ENCODE results near the gene MRPS30. TPM values are rescaled to one million over a fixed set of nuclear protein-coding genes. Genes with fewer than 3 reads are reported as not detected.
A peak's percentile ranks its signal among the peaks of the same experiment; 100 is the strongest.

MRPS30 gene
- total and polyA plus RNA-seq, 10 of the 15 experiments (the other 5 are each of a cell fraction or from before 2014, with no cell fraction given): 18.5 to 99.2 (median 61.8) TPM

DNA sequence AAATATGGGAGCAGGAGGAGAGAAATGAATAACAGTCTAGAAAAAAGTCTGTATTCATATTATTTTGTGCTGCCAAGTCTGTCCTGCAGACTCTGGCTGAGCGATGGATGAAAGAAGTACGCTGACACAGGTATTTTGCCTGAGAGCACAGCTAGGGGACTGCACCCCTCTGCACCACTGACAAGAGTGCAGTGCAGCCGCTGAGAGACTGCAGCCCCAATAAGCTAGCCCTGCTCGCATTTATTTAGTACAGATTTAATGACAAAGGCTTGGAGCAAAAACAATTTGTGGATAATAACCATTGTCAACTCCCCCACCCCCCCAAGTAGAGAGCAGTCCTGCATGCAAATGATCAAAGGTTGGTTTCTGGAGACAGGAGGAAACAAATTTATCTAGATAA is 13.3 kb upstream of the MRPS30 start:
- H3K27ac ChIP-seq (ENCODE audit: control insufficient read depth, insufficient read depth): no peak overlapping the region
- no peak overlapping the region for H3K4me3 ChIP-seq
- ChIA-PET POLR2A (no interaction called here), SMC1A (ENCODE audit: uncharacterized antibody, unreplicated experiment) (no interaction called here), RAD21 (ENCODE audit: unreplicated experiment) (no interaction called here), CTCF (no interaction called here)
- no peaks in the 10 kb centered on the region; the same call in none of the 3 replicates for H3K9me3 ChIP-seq (replicated peaks; ENCODE audit: control insufficient read depth, insufficient read depth, low read length)
- in situ Hi-C loops (cut with MboI) (no loop called here), intact Hi-C loops (cut with micrococcal nuclease; ENCODE audit: unreplicated experiment) (no loop called here)
- H3K79me2 ChIP-seq (ENCODE audit: control insufficient read depth, insufficient read depth, low read length): no peaks in the 10 kb centered on the region
- no peak for DNase-seq (ENCODE audit: low read depth, low spot score)
- no peaks in the 10 kb centered on the region for H3K36me3 ChIP-seq (ENCODE audit: control insufficient read depth in 2 of 2, insufficient read depth in 2 of 2, low read length in 1 of 2)
- no peaks in the 10 kb centered on the region for H3K4me1 ChIP-seq (ENCODE audit: control insufficient read depth, insufficient read depth, low read length)
- 76% methylated on average over 4 of the region's 4 CpGs for WGBS (ENCODE audit: insufficient coverage, insufficient replicate concordance, low lambda C conversion rate, missing lambda C conversion rate)
- H3K4me2 ChIP-seq (ENCODE audit: control insufficient read depth, insufficient read depth): no peak overlapping the region
- H3K9ac ChIP-seq (ENCODE audit: control insufficient read depth, insufficient read depth, low read length): no peak overlapping the region
- no peaks in the 10 kb centered on the region for H4K20me1 ChIP-seq (ENCODE audit: control insufficient read depth, insufficient read depth)
- no peaks in the 10 kb centered on the region for H3K27me3 ChIP-seq (replicated peaks in 1 of 2; ENCODE audit: control insufficient read depth in 2 of 2, insufficient read depth in 2 of 2, low read length in 1 of 2)
- no TSS peak for BruUV-seq (replicated peaks)
- no peak for FAIRE-seq
- ATAC-seq: no peak
- no peak overlapping the region for H2AFZ ChIP-seq (ENCODE audit: control insufficient read depth, low read depth, low read length)
- TF ChIP-seq HDAC2 (IDR thresholded peaks at IDR 0.05) (no peak), CBX5 (IDR thresholded peaks at IDR 0.05; ENCODE audit: low read depth) (0 out of 2 replicates have a peak, but pooled peaks have one; percentile 44)

DNA sequence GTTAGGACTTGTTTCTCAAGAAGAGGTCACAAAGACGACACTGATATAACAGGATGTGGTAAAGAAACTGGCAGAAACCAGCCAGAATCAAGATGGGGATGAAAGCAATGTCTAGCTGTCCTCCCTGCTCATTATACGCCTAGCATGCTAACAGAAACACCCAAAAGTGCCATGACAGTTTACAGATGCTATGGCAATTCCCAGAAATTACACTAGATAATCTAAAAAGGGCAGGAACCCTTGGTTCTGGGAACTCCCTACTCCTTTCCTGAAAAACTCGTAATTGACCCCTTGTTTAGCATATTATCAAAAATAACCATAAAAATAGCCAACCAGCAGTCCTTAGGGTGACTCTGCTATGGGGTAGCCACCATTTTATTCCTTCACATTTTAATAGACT is 10.9 kb upstream of the MRPS30 start:
- no peak overlapping the region for H3K27ac ChIP-seq (ENCODE audit: control insufficient read depth, insufficient read depth)
- no peak for DNase-seq (ENCODE audit: low read depth, low spot score)

More for the DNA sequence above, 10.9 kb upstream of the MRPS30 start:
- no peaks in the 10 kb centered on the region for H3K27me3 ChIP-seq (replicated peaks in 1 of 2; ENCODE audit: control insufficient read depth in 2 of 2, insufficient read depth in 2 of 2, low read length in 1 of 2)
- no TSS peak for BruUV-seq (replicated peaks)
- ChIA-PET RAD21 (ENCODE audit: unreplicated experiment) (no interaction called here), POLR2A (no interaction called here), CTCF (no interaction called here), SMC1A (ENCODE audit: uncharacterized antibody, unreplicated experiment) (no interaction called here)
- FAIRE-seq (no peak), ATAC-seq (no peak)
- H3K9me3 ChIP-seq (replicated peaks; ENCODE audit: control insufficient read depth, insufficient read depth, low read length): no peaks in the 10 kb centered on the region; the same call in none of the 3 replicates
- in situ Hi-C loops (cut with MboI): no loop called here
- WGBS (ENCODE audit: insufficient coverage, insufficient replicate concordance, low lambda C conversion rate, missing lambda C conversion rate): 43% methylated on average over 3 of the region's 3 CpGs
- H4K20me1 ChIP-seq (ENCODE audit: control insufficient read depth, insufficient read depth): no peaks in the 10 kb centered on the region
- no peak overlapping the region for H3K4me2 ChIP-seq (ENCODE audit: control insufficient read depth, insufficient read depth)
- H2AFZ ChIP-seq (ENCODE audit: control insufficient read depth, low read depth, low read length): no peak overlapping the region
- H3K79me2 ChIP-seq (ENCODE audit: control insufficient read depth, insufficient read depth, low read length): no peaks in the 10 kb centered on the region
- H3K9ac ChIP-seq (ENCODE audit: control insufficient read depth, insufficient read depth, low read length): no peak overlapping the region
- TF ChIP-seq BCL11A (IDR thresholded peaks at IDR 0.05; ENCODE audit: low read depth, low read length) (no peak), YBX1 (IDR thresholded peaks at IDR 0.05) (no peak), SREBF2 (IDR thresholded peaks at IDR 0.05; ENCODE audit: low read length) (no peak)
- TF ChIP-seq, protein P1, sequence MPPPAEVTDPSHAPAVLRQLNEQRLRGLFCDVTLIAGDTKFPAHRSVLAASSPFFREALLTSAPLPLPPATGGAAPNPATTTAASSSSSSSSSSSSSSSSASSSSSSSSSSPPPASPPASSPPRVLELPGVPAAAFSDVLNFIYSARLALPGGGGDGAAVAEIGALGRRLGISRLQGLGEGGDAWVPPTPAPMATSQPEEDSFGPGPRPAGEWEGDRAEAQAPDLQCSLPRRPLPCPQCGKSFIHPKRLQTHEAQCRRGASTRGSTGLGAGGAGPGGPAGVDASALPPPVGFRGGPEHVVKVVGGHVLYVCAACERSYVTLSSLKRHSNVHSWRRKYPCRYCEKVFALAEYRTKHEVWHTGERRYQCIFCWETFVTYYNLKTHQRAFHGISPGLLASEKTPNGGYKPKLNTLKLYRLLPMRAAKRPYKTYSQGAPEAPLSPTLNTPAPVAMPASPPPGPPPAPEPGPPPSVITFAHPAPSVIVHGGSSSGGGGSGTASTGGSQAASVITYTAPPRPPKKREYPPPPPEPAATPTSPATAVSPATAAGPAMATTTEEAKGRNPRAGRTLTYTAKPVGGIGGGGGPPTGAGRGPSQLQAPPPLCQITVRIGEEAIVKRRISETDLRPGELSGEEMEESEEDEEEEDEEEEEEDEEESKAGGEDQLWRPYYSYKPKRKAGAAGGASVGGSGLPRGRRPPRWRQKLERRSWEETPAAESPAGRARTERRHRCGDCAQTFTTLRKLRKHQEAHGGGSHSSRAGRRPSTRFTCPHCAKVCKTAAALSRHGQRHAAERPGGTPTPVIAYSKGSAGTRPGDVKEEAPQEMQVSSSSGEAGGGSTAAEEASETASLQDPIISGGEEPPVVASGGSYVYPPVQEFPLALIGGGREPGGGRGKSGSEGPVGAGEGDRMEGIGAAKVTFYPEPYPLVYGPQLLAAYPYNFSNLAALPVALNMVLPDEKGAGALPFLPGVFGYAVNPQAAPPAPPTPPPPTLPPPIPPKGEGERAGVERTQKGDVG (CRISPR knock-in tag; IDR thresholded peaks at IDR 0.05): no peak
- no peaks in the 10 kb centered on the region for H3K4me1 ChIP-seq (ENCODE audit: control insufficient read depth, insufficient read depth, low read length)
- intact Hi-C loops (cut with micrococcal nuclease; ENCODE audit: unreplicated experiment): no loop called here
- H3K4me3 ChIP-seq: no peak overlapping the region
- no peaks in the 10 kb centered on the region for H3K36me3 ChIP-seq (ENCODE audit: control insufficient read depth in 2 of 2, insufficient read depth in 2 of 2, low read length in 1 of 2)

Data from GM12878 (cell line).